Measurements from ENCODE around the gene TMEM91.
A peak's percentile ranks its signal among the peaks of the same experiment; 100 is the strongest.

The TMEM91 gene

GRCh38 chr19:41395355-41395754 lies 19.0 kb downstream of the TMEM91 start:
- no peak overlapping the region for H3K4me3 ChIP-seq (ENCODE audit: low read depth, low read length)

GRCh38 chr19:41397086-41398049 lies 21.0 kb downstream of the TMEM91 start, which contains the start of the genes BCKDHA and EXOSC5:
Gene BCKDHA (plus strand): TSS chr19:41397818. CDS start chr19:41397828, 10 bp downstream.
Gene EXOSC5 (minus strand): TSS chr19:41397359. CDS start chr19:41397328, 31 bp downstream.
- Histone ChIP-seq H3K36me3 (ENCODE audit: control insufficient read depth, insufficient read depth, low read length) (no peaks in the 10 kb centered on the region), H3K9ac (ENCODE audit: low read depth, low read length) (peak within 1 kb of the TSS; percentile 93), H3K4me3 (ENCODE audit: low read depth, low read length) (peak within 1 kb of the TSS; percentile 78), H3K9me3 (ENCODE audit: control insufficient read depth, insufficient read depth, low read length) (no peaks in the 10 kb centered on the region), H3K27me3 (ENCODE audit: control insufficient read depth, insufficient read depth, low read length) (no peaks in the 10 kb centered on the region), H3K4me1 (ENCODE audit: control insufficient read depth, insufficient read depth, low read length) (peaks cover 3% of the 10 kb centered on the region)

More at GRCh38 chr19:41395355-41395754, 19.0 kb downstream of the TMEM91 start:
- Histone ChIP-seq H3K4me1 (ENCODE audit: control insufficient read depth, insufficient read depth, low read length) (peaks cover 3% of the 10 kb centered on the region), H3K27me3 (ENCODE audit: control insufficient read depth, insufficient read depth, low read length) (no peaks in the 10 kb centered on the region), H3K9me3 (ENCODE audit: control insufficient read depth, insufficient read depth, low read length) (no peaks in the 10 kb centered on the region), H3K9ac (ENCODE audit: low read depth, low read length) (no peak overlapping the region), H3K36me3 (ENCODE audit: control insufficient read depth, insufficient read depth, low read length) (peaks cover 10% of the 10 kb centered on the region)

- Histone ChIP-seq H3K4me3 (ENCODE audit: low read depth, low read length) (peak overlapping the region; percentile 78), H3K27me3 (ENCODE audit: control insufficient read depth, insufficient read depth, low read length) (no peaks in the 10 kb centered on the region), H3K9ac (ENCODE audit: low read depth, low read length) (peak overlapping the region; percentile 93), H3K4me1 (ENCODE audit: control insufficient read depth, insufficient read depth, low read length) (peaks cover 3% of the 10 kb centered on the region), H3K36me3 (ENCODE audit: control insufficient read depth, insufficient read depth, low read length) (no peaks in the 10 kb centered on the region), H3K9me3 (ENCODE audit: control insufficient read depth, insufficient read depth, low read length) (no peaks in the 10 kb centered on the region)
Observed at GRCh38 chr19:41398050-41398418, 21.7 kb downstream of the TMEM91 start.

- H3K9ac ChIP-seq (ENCODE audit: low read depth, low read length): no peak overlapping the region
- H3K27me3 ChIP-seq (ENCODE audit: control insufficient read depth, insufficient read depth, low read length): no peaks in the 10 kb centered on the region
- H3K4me3 ChIP-seq (ENCODE audit: low read depth, low read length): peak overlapping the region; percentile 78
- H3K4me1 ChIP-seq (ENCODE audit: control insufficient read depth, insufficient read depth, low read length): peaks cover 3% of the 10 kb centered on the region
- H3K36me3 ChIP-seq (ENCODE audit: control insufficient read depth, insufficient read depth, low read length): no peaks in the 10 kb centered on the region
- H3K9me3 ChIP-seq (ENCODE audit: control insufficient read depth, insufficient read depth, low read length): no peaks in the 10 kb centered on the region
Observed at GRCh38 chr19:41398598-41398997, 22.3 kb downstream of the TMEM91 start.

- Histone ChIP-seq H3K9ac (ENCODE audit: low read depth, low read length) (no peak overlapping the region), H3K36me3 (ENCODE audit: control insufficient read depth, insufficient read depth, low read length) (no peaks in the 10 kb centered on the region), H3K9me3 (ENCODE audit: control insufficient read depth, insufficient read depth, low read length) (no peaks in the 10 kb centered on the region), H3K27me3 (ENCODE audit: control insufficient read depth, insufficient read depth, low read length) (no peaks in the 10 kb centered on the region), H3K4me3 (ENCODE audit: low read depth, low read length) (no peak overlapping the region), H3K4me1 (ENCODE audit: control insufficient read depth, insufficient read depth, low read length) (peaks cover 3% of the 10 kb centered on the region)
Observed at GRCh38 chr19:41399091-41399490, 22.8 kb downstream of the TMEM91 start.

GRCh38 chr19:41399525-41399924 lies 23.2 kb downstream of the TMEM91 start:
- Histone ChIP-seq H3K36me3 (ENCODE audit: control insufficient read depth, insufficient read depth, low read length) (no peaks in the 10 kb centered on the region), H3K4me1 (ENCODE audit: control insufficient read depth, insufficient read depth, low read length) (peaks cover 3% of the 10 kb centered on the region), H3K27me3 (ENCODE audit: control insufficient read depth, insufficient read depth, low read length) (no peaks in the 10 kb centered on the region), H3K9ac (ENCODE audit: low read depth, low read length) (no peak overlapping the region), H3K4me3 (ENCODE audit: low read depth, low read length) (no peak overlapping the region), H3K9me3 (ENCODE audit: control insufficient read depth, insufficient read depth, low read length) (no peaks in the 10 kb centered on the region)

DNA sequence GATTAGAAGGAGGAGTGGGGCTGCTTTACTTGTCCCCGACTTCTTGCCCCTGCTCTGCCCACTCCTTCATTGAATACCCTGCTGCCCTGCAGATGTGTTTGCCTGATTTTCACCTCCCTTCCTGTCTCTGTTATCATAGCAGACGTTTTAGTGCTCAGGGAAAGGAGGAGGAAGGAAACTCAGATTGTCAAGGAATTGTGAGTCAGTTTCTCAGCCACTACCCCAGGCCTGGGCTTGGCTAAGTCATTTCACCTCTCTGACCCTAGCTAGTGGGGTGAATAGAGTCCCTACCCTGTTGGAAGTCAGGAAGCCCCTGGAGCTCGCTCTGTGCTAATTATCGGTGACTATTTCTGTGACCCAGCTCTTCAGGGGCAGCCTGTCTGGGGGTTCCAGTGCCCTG lies 25.1 kb downstream of the TMEM91 start:
- H3K9ac ChIP-seq (ENCODE audit: low read depth, low read length): no peak overlapping the region

DNA sequence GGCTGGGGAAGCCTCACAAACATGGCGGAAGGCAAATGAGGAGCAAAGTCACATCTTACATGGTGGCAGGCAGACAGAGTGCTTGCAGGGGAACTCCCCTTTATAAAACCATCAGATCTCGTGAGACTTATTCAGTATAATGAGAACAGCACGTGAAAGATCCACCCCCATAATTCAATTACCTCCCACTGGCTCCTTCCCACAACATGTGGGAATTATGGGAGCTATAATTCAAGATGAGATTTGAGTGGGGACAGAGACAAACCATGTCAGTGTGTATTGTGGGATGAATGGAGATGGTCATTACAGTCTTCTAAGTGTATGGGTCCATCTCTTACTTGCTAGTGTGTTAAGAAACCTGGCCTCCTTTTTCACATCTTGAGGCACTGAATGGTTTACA lies 25.7 kb downstream of the TMEM91 start:
- H3K9me3 ChIP-seq (ENCODE audit: control insufficient read depth, insufficient read depth, low read length): no peaks in the 10 kb centered on the region
- no peak overlapping the region for H3K4me3 ChIP-seq (ENCODE audit: low read depth, low read length)
- H3K9ac ChIP-seq (ENCODE audit: low read depth, low read length): no peak overlapping the region
- H3K36me3 ChIP-seq (ENCODE audit: control insufficient read depth, insufficient read depth, low read length): no peaks in the 10 kb centered on the region
- H3K4me1 ChIP-seq (ENCODE audit: control insufficient read depth, insufficient read depth, low read length): peaks cover 5% of the 10 kb centered on the region
- no peaks in the 10 kb centered on the region for H3K27me3 ChIP-seq (ENCODE audit: control insufficient read depth, insufficient read depth, low read length)

More for the DNA sequence above, 25.1 kb downstream of the TMEM91 start:
- no peaks in the 10 kb centered on the region for H3K36me3 ChIP-seq (ENCODE audit: control insufficient read depth, insufficient read depth, low read length)
- no peaks in the 10 kb centered on the region for H3K9me3 ChIP-seq (ENCODE audit: control insufficient read depth, insufficient read depth, low read length)
- H3K27me3 ChIP-seq (ENCODE audit: control insufficient read depth, insufficient read depth, low read length): no peaks in the 10 kb centered on the region
- H3K4me1 ChIP-seq (ENCODE audit: control insufficient read depth, insufficient read depth, low read length): peaks cover 3% of the 10 kb centered on the region
- no peak overlapping the region for H3K4me3 ChIP-seq (ENCODE audit: low read depth, low read length)

GRCh38 chr19:41403181-41403970 lies 27.0 kb downstream of the TMEM91 start:
- H3K9ac ChIP-seq (ENCODE audit: low read depth, low read length): no peak overlapping the region
- H3K36me3 ChIP-seq (ENCODE audit: control insufficient read depth, insufficient read depth, low read length): no peaks in the 10 kb centered on the region
- no peaks in the 10 kb centered on the region for H3K27me3 ChIP-seq (ENCODE audit: control insufficient read depth, insufficient read depth, low read length)
- no peaks in the 10 kb centered on the region for H3K9me3 ChIP-seq (ENCODE audit: control insufficient read depth, insufficient read depth, low read length)
- H3K4me3 ChIP-seq (ENCODE audit: low read depth, low read length): no peak overlapping the region
- H3K4me1 ChIP-seq (ENCODE audit: control insufficient read depth, insufficient read depth, low read length): peaks cover 6% of the 10 kb centered on the region

DNA sequence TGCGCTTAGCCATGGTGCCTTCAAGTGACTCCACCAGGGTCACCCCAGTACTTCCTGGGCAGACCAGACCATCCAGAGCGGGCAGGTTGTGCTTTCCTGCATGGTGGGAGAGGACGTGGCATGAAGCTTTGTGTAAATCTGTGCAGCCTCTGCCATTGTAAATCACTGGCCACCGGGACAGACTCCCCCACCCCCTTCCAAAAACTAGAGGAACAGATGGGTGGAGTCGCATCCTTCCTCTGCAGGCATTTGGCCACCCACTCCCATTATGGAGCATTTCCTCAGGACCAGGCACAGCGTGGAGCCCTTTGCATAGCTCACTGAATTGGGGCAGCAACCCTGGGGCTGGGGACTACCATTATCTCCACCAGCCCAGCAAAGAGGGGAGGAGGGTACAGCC lies 29.4 kb downstream of the TMEM91 start:
- Histone ChIP-seq H3K36me3 (ENCODE audit: control insufficient read depth, insufficient read depth, low read length) (no peaks in the 10 kb centered on the region), H3K9me3 (ENCODE audit: control insufficient read depth, insufficient read depth, low read length) (no peaks in the 10 kb centered on the region), H3K4me1 (ENCODE audit: control insufficient read depth, insufficient read depth, low read length) (peaks cover 5% of the 10 kb centered on the region), H3K9ac (ENCODE audit: low read depth, low read length) (no peak overlapping the region), H3K27me3 (ENCODE audit: control insufficient read depth, insufficient read depth, low read length) (no peaks in the 10 kb centered on the region), H3K4me3 (ENCODE audit: low read depth, low read length) (no peak overlapping the region)

DNA sequence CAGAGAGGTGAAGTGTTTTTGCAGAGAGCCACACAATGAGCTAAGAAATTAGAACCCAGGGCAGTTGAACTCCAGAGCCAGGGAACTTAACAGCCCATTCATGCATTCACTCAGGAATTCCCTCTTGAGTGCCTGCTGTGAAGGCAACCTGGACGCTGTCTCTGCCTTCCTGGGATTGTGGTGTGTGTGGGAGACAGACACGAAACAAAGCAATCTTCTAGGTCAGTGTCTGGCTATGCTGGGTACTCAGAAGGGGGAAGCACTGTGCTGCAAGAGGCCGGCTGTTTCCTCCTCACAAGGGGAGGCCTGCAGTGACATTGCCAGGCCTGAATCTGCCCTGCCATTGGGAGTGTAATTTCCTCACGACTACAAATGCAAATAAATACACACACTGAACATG lies 30.9 kb downstream of the TMEM91 start:
- H3K9ac ChIP-seq (ENCODE audit: low read depth, low read length): no peak overlapping the region
- no peak overlapping the region for H3K4me3 ChIP-seq (ENCODE audit: low read depth, low read length)
- no peaks in the 10 kb centered on the region for H3K9me3 ChIP-seq (ENCODE audit: control insufficient read depth, insufficient read depth, low read length)
- H3K4me1 ChIP-seq (ENCODE audit: control insufficient read depth, insufficient read depth, low read length): peaks cover 5% of the 10 kb centered on the region
- H3K27me3 ChIP-seq (ENCODE audit: control insufficient read depth, insufficient read depth, low read length): no peaks in the 10 kb centered on the region
- H3K36me3 ChIP-seq (ENCODE audit: control insufficient read depth, insufficient read depth, low read length): no peaks in the 10 kb centered on the region
